K562 (cell line): ENCODE data around the gene SCG2. TPM values are rescaled to one million over a fixed set of nuclear protein-coding genes. Genes with fewer than 3 reads are reported as not detected.

Experiments used
- ATAC-seq: fragments of 200-7000 bp; cut with Tn5 transposase; 3 replicates; pipeline ENCODE4 v1.9.1; 2020; ENCODE audit warnings: moderate library complexity
- BruUV-seq: library from RNA; stranded (reverse); fragments of 400-500 nt; replicated peaks from 2 replicates; lab custom pipeline; 2021; lab: Mats Ljungman, UMichigan
- CTCF ChIA-PET: fragments of 300-600 bp; formaldehyde crosslinking; extraction: SDS; loops from one replicate; lab custom pipeline; 2021; ENCODE audit warnings: low intra/inter-chr PET ratio; lab: Yijun Ruan, JAX
- POLR2A ChIA-PET: fragments of 300-600, 350-650 bp; sonication (Branson Sonifier 250); formaldehyde crosslinking; extraction: SDS; loops from one replicate; lab custom pipeline; 2021; ENCODE audit warnings: antibody characterized with exemption, inconsistent platforms; lab: Yijun Ruan, JAX
- DNase-seq, 4 experiments: peaks; one replicate each; pipeline versions ENCODE4 v3.0.0 to v3.0.0-alpha.2; 2011 to 2018; ENCODE audit warnings: low spot score in 3 of 4, mixed read lengths in 3 of 4; ENCODE audit errors: extremely low read depth in 1 of 4
- FAIRE-seq: peaks from 2 replicates; lab custom pipeline; 2011; peaks lifted over from hg19 to GRCh38; lab: Jason Lieb, UNC
- H2AFZ ChIP-seq: 2 replicates; pipeline ENCODE4 v1.6.0; 2011; ENCODE audit warnings: low read depth, low read length, control low read depth, inconsistent platforms
- H3K27ac ChIP-seq: fragments of 200-600 bp; 3 replicates; pipeline ENCODE4 v1.8.0; 2011; ENCODE audit warnings: low read depth, mild to moderate bottlenecking, control low read depth, inconsistent platforms, low read length, moderate library complexity, mixed read lengths; ENCODE audit errors: extremely low read depth
- H3K27me3 ChIP-seq, 2 experiments: fragments of 300-600 bp in 1 of 2; 2 replicates in 1 of 2; 3 replicates in 1 of 2; pipeline versions ENCODE4 v1.6.0 to v1.8.0; 2011; ENCODE audit warnings: inconsistent platforms in 2 of 2, low read length in 2 of 2, mild to moderate bottlenecking in 1 of 2, mixed read lengths in 1 of 2, moderate library complexity in 1 of 2; ENCODE audit not compliant: control insufficient read depth in 2 of 2, insufficient read depth in 2 of 2
- H3K36me3 ChIP-seq: fragments of 300-600 bp; 3 replicates; pipeline ENCODE4 v1.8.0; 2011; ENCODE audit warnings: mild to moderate bottlenecking, low read length, inconsistent platforms; ENCODE audit not compliant: control insufficient read depth, insufficient read depth
- H3K4me1 ChIP-seq, 2 experiments: fragments of 200-600 bp in 1 of 2; replicated peaks in 1 of 2; 2 replicates in 1 of 2; 3 replicates in 1 of 2; pipeline versions ENCODE4 v1.5.1 to v1.8.0; 2011; ENCODE audit warnings: inconsistent platforms in 2 of 2, low read length in 2 of 2, mild to moderate bottlenecking in 1 of 2, mixed read lengths in 1 of 2, moderate library complexity in 1 of 2; ENCODE audit not compliant: control insufficient read depth in 2 of 2, insufficient read depth in 2 of 2
- H3K4me2 ChIP-seq: 2 replicates; pipeline ENCODE4 v1.6.1; 2011; ENCODE audit warnings: low read length, control low read depth, inconsistent platforms, mixed read lengths; ENCODE audit not compliant: insufficient read depth
- H3K4me3 ChIP-seq: fragments of 200-600 bp; sonication (generic), shearing (Covaris generic); 2 replicates; pipeline ENCODE4 v1.5.1; 2016; ENCODE audit warnings: control low read depth, inconsistent platforms
- H3K79me2 ChIP-seq: fragments of 200-600 bp; 3 replicates; pipeline ENCODE4 v1.8.0; 2011; ENCODE audit warnings: low read length, inconsistent platforms; ENCODE audit not compliant: control insufficient read depth, insufficient read depth
- H3K9ac ChIP-seq, 2 experiments: 2 replicates each; pipeline versions ENCODE4 v1.6.0 to v1.6.1; 2011; ENCODE audit warnings: low read depth in 2 of 2, low read length in 2 of 2, control low read depth in 1 of 2, inconsistent platforms in 1 of 2, mild to moderate bottlenecking in 1 of 2, mixed read lengths in 1 of 2; ENCODE audit not compliant: insufficient read depth in 1 of 2
- H3K9me1 ChIP-seq: one replicate; pipeline ENCODE4 v1.6.0; 2011; ENCODE audit warnings: inconsistent platforms, mild to moderate bottlenecking, low read length, moderate library complexity; ENCODE audit not compliant: control insufficient read depth, insufficient read depth
- H3K9me3 ChIP-seq: replicated peaks from 2 replicates; pipeline ENCODE4 v1.5.1; 2011; ENCODE audit warnings: low read depth, low read length, inconsistent platforms; ENCODE audit not compliant: control insufficient read depth, insufficient read depth
- H4K20me1 ChIP-seq: replicated peaks from 2 replicates; pipeline ENCODE4 v1.6.1; 2011; ENCODE audit warnings: low read length, inconsistent platforms, mixed read lengths; ENCODE audit not compliant: control insufficient read depth, insufficient read depth
- BCL6 ChIP-seq: fragments of 250-450 bp; sonication (Bioruptor Pico); IDR thresholded peaks from 2 replicates; pipeline ENCODE4 v1.4.0; 2020
- CCNT2 ChIP-seq: IDR thresholded peaks from 2 replicates; pipeline ENCODE4 v1.6.1; 2011; ENCODE audit warnings: borderline replicate concordance, low read depth, mild to moderate bottlenecking, moderate library complexity, mixed read lengths, low read length; ENCODE audit not compliant: insufficient read length; ENCODE audit errors: extremely low read depth
- FOXP1 ChIP-seq: sonication (generic); formaldehyde crosslinking; IDR thresholded peaks from 2 replicates; pipeline ENCODE4 v1.8.0; 2022; ENCODE audit warnings: mild to moderate bottlenecking, missing genetic modification reagents
- GTF2A2 ChIP-seq: IDR thresholded peaks from 2 replicates; pipeline ENCODE4 v1.6.1; 2016; ENCODE audit warnings: mild to moderate bottlenecking, missing genetic modification characterization, missing compliant biosample characterization
- ILF3 ChIP-seq: fragments of 450-650 bp; IDR thresholded peaks from 2 replicates; pipeline ENCODE4 v1.6.1; 2018; ENCODE audit warnings: antibody characterized with exemption, mild to moderate bottlenecking, moderate library complexity, borderline replicate concordance
- MEF2D ChIP-seq: conservative IDR thresholded peaks from 2 replicates; pipeline ENCODE4 v1.6.1; 2016; ENCODE audit warnings: low read depth, missing genetic modification characterization, missing compliant biosample characterization
- MYC ChIP-seq, 2 experiments: fragments of 250-450 bp in 1 of 2; sonication (Bioruptor Pico) in 1 of 2; IDR thresholded peaks; 2 replicates each; pipeline versions ENCODE4 v1.5.1 to v1.6.1; 2012 to 2021; ENCODE audit warnings: low read depth in 2 of 2, borderline replicate concordance in 1 of 2, improper control_type of control experiment in 1 of 2, low read length in 1 of 2, mild to moderate bottlenecking in 1 of 2, moderate library complexity in 1 of 2
- NBN ChIP-seq: fragments of 450-650 bp; IDR thresholded peaks from 2 replicates; pipeline ENCODE4 v1.6.1; 2016; ENCODE audit warnings: low read depth, mild to moderate bottlenecking
- PTRF ChIP-seq: fragments of 450-650 bp; IDR thresholded peaks from 2 replicates; pipeline ENCODE4 v1.6.1; 2016; ENCODE audit warnings: mild to moderate bottlenecking, missing genetic modification characterization, missing compliant biosample characterization
- RB1 ChIP-seq: fragments of 450-650 bp; IDR thresholded peaks from 2 replicates; pipeline ENCODE4 v1.6.1; 2017; ENCODE audit warnings: low read depth, mild to moderate bottlenecking
- RFX5 ChIP-seq: IDR thresholded peaks from 2 replicates; pipeline ENCODE4 v1.6.1; 2011; ENCODE audit warnings: low read depth, mild to moderate bottlenecking, improper control_type of control experiment, low read length
- SRSF3 ChIP-seq: fragments of 200-400 bp; formaldehyde crosslinking; IDR thresholded peaks from 2 replicates; pipeline ENCODE4 v1.6.1; 2016; ENCODE audit warnings: mild to moderate bottlenecking, low read length, moderate library complexity; ENCODE audit not compliant: insufficient read depth
- ZNF212 ChIP-seq: fragments of 450-650 bp; formaldehyde crosslinking; IDR thresholded peaks from 2 replicates; pipeline ENCODE4 v1.4.0; 2020; ENCODE audit warnings: mild to moderate bottlenecking
- ZNF263 ChIP-seq: sonication (generic); formaldehyde crosslinking; IDR thresholded peaks from 2 replicates; pipeline ENCODE4 v1.8.0; 2022; ENCODE audit warnings: mild to moderate bottlenecking, missing genetic modification reagents, borderline replicate concordance
- WGBS: fragments of 100-300 bp; shearing (Covaris generic); methylation state at CpG from one replicate; pipeline ENCODE4 v1.1.6; 2016; ENCODE audit warnings: low coverage, mixed read lengths; ENCODE audit not compliant: insufficient coverage; ENCODE audit errors: missing lambda C conversion rate; 5-methylcytosine and 5-hydroxymethylcytosine counted together
- in situ Hi-C: fragments of 300-500 bp; cut with MboI; formaldehyde crosslinking; loops from 4 replicates; pipeline ENCODE4 v1.15.0; 2018; ENCODE audit warnings: inconsistent platforms, mixed read lengths
- intact Hi-C: fragments of 100-400 bp; cut with micrococcal nuclease; formaldehyde crosslinking; loops from 2 replicates; pipeline ENCODE4 v1.14.2; 2022
- polyA plus RNA-seq, 8 experiments: library from polyadenylated mRNA; depleted of rRNA in 4 of 8; stranded (reverse) in 5 of 8; unstranded in 3 of 8; fragments of >200 nt; fragmentation: Nextera tagmentation in 2 of 8; fragmentation: Illumina TruSeq in 1 of 8; extraction: Ambion mirVana in 2 of 8; extraction: Trizol in 1 of 8; gene quantifications; 2 replicates each; pipeline versions ENCODE4 v1.2.1 to v1.2.3, GENCODE V29; 2011 to 2014; ENCODE audit warnings: inconsistent platforms in 1 of 8, missing spikeins in 1 of 8
- total RNA-seq, 7 experiments: library from RNA; depleted of rRNA in 6 of 7; stranded (reverse); fragments of >200 nt in 6 of 7; fragmentation: Illumina TruSeq in 2 of 7; extraction: Trizol in 2 of 7; gene quantifications; 2 replicates each; pipeline versions ENCODE4 v1.2.1 to v1.2.3, GENCODE V29; 2011 to 2021; ENCODE audit warnings: low replicate concordance in 1 of 7
- TF ChIP-seq, protein P1 (sequence below): fragments of 450-650 bp; IDR thresholded peaks from 2 replicates; pipeline ENCODE4 v1.6.1; 2014; ENCODE audit warnings: low read depth, mild to moderate bottlenecking, moderate library complexity, borderline replicate concordance
- TF ChIP-seq, protein P2 (sequence below): fragments of 450-650 bp; formaldehyde crosslinking; IDR thresholded peaks from 2 replicates; pipeline ENCODE4 v1.4.0; 2020; ENCODE audit warnings: mild to moderate bottlenecking, moderate library complexity

The SCG2 gene
- total and polyA plus RNA-seq, 9 of the 15 experiments (the other 6 are each of a cell fraction or from before 2014, with no cell fraction given), result 0.07 to 1.6 (median 1.1) TPM

DNA sequence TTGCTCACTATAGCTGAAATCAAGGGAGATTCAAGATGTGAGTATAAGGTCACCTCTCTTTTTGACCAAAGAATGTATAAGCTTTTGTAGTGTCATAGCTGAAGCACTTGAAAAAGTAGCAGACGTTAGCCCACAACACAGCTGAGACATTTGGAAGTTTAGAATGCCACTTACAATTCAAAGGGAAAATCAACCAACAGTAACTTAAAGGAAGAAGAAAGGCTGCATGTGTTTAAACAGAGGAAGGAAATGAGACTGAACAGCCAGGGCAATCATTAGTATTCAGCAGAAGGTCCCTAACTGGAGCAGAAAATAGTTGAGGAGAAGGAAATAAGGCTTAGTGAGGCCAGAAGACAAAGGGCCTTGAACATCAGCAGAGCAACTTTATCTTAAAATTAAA, 23.5 kb upstream of the SCG2 start (continued):
- TF ChIP-seq ZNF263 (CRISPR knock-in tag) (no peak), GTF2A2 (tag) (no peak), PTRF (tag) (no peak), ZNF212 (CRISPR knock-in tag) (no peak), CCNT2 (no peak)

DNA sequence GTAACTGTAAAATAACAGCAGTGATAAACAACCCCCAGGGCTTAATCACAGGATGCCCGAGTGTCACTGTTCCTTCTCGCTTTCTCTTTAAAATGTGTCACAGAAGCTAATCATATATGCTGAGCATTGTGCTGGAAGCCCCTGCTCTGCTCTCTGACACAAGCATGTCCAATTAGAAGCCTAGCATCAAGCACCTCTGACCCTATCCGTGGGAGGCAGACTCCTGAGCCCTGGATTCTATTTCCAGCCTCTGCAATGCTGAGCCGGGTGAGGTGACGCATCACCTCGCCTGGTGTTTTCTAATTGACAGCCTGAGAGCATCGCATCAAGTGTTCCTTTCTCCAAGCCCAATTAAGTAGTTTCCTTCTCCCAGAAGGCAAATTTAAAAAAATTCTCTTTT, 19.7 kb upstream of the SCG2 start:
- Histone ChIP-seq H3K79me2 (no peaks in the 10 kb centered on the region), H3K27ac (no peak overlapping the region), H4K20me1 (no peaks in the 10 kb centered on the region), H3K4me1 (no peaks in the 10 kb centered on the region), H3K9ac (no peak overlapping the region), H3K4me2 (no peak overlapping the region), H3K36me3 (no peaks in the 10 kb centered on the region), H3K9me1 (no peaks in the 10 kb centered on the region), H3K4me3 (no peak overlapping the region), H3K9me3 (no peaks in the 10 kb centered on the region), H2AFZ (no peak overlapping the region), H3K27me3 (no peaks in the 10 kb centered on the region)
- ATAC-seq, result no peak
- no peak for DNase-seq
- CTCF ChIA-PET, result no interaction called here
- WGBS, result 0% methylated on average over 4 of the region's 7 CpGs
- FAIRE-seq, result no peak
- BruUV-seq, result no TSS peak
- intact Hi-C loops, result no loop called here
- TF ChIP-seq, protein P1, sequence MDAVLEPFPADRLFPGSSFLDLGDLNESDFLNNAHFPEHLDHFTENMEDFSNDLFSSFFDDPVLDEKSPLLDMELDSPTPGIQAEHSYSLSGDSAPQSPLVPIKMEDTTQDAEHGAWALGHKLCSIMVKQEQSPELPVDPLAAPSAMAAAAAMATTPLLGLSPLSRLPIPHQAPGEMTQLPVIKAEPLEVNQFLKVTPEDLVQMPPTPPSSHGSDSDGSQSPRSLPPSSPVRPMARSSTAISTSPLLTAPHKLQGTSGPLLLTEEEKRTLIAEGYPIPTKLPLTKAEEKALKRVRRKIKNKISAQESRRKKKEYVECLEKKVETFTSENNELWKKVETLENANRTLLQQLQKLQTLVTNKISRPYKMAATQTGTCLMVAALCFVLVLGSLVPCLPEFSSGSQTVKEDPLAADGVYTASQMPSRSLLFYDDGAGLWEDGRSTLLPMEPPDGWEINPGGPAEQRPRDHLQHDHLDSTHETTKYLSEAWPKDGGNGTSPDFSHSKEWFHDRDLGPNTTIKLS, result no peak
- TF ChIP-seq RFX5 (no peak), BCL6 (CRISPR knock-in tag) (no peak), RB1 (no peak), SRSF3 (no peak), NBN (no peak), MEF2D (tag) (no peak), MYC (IDR thresholded peaks at IDR 0.05; ENCODE audit: low read depth, low read length) (no peak), MYC (CRISPR knock-in tag; IDR thresholded peaks at IDR 0.05; ENCODE audit: borderline replicate concordance, low read depth) (no peak), FOXP1 (CRISPR knock-in tag) (no peak), ILF3 (no peak)
- TF ChIP-seq, protein P2, sequence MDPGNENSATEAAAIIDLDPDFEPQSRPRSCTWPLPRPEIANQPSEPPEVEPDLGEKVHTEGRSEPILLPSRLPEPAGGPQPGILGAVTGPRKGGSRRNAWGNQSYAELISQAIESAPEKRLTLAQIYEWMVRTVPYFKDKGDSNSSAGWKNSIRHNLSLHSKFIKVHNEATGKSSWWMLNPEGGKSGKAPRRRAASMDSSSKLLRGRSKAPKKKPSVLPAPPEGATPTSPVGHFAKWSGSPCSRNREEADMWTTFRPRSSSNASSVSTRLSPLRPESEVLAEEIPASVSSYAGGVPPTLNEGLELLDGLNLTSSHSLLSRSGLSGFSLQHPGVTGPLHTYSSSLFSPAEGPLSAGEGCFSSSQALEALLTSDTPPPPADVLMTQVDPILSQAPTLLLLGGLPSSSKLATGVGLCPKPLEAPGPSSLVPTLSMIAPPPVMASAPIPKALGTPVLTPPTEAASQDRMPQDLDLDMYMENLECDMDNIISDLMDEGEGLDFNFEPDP (CRISPR knock-in tag), result no peak
- POLR2A ChIA-PET, result no interaction called here
- in situ Hi-C loops, result no loop called here
